ENCODE data around the gene SNCA.

DNA sequence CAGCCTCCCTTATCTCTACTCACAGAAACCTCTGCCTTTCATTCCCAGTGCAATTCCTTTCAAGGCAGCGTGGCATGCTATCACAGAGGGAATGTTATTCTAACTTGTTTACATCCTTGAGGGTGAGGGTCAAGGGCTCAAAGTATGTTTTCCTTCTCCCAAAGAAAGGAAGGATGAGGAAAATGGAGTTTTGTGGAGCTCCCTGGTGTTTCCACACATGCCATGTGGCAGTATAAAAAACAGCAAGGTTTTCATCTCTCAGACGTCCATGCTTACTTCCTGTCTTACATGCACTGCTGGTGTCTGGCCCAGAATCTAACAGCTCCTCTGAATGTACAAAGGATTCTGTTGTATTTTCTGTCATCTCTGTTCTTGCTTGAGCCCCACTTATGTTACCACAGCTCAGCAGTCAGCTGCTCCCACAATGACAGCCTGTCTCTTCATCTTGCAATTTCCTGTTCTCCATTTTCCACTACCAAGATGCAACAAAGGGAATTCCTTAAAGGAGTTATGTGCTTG, 128.0 kb downstream of the SNCA start:
- TF ChIP-seq, protein P1, sequence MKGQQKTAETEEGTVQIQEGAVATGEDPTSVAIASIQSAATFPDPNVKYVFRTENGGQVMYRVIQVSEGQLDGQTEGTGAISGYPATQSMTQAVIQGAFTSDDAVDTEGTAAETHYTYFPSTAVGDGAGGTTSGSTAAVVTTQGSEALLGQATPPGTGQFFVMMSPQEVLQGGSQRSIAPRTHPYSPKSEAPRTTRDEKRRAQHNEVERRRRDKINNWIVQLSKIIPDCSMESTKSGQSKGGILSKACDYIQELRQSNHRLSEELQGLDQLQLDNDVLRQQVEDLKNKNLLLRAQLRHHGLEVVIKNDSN (IDR thresholded peaks at IDR 0.05): no peak
- TF ChIP-seq RAD21 (IDR thresholded peaks at IDR 0.05; ENCODE audit: low read depth) (no peak), NFIC (IDR thresholded peaks at IDR 0.05) (no peak), CEBPB (IDR thresholded peaks at IDR 0.05) (no peak)
